H1 (cell line): ENCODE results near the gene POLN. TPM values are rescaled to one million over a fixed set of nuclear protein-coding genes. Genes with fewer than 3 reads are reported as not detected.

Experiments
- CTCF ChIA-PET: fragments of 300-600 bp; sonication (Branson Sonifier 250); formaldehyde crosslinking; loops from one replicate; lab custom pipeline; 2021; ENCODE audit not compliant: partially characterized antibody; lab: Charles Lee
- POLR2A ChIA-PET: fragments of 300-600 bp; sonication (Branson Sonifier 250); formaldehyde crosslinking; loops from one replicate; lab custom pipeline; 2021; ENCODE audit warnings: inconsistent platforms; ENCODE audit not compliant: partially characterized antibody; lab: Charles Lee
- DNase-seq, 2 experiments: peaks; one replicate each; pipeline versions ENCODE4 v3.0.0 to v3.0.0-alpha.2; 2010 to 2022; ENCODE audit warnings: low spot score in 2 of 2, low read depth in 1 of 2, mixed read lengths in 1 of 2
- FAIRE-seq: peaks from 2 replicates; lab custom pipeline; 2011; peaks lifted over from hg19 to GRCh38; lab: Jason Lieb, UNC
- H2AFZ ChIP-seq: 2 replicates; pipeline ENCODE4 v1.8.1; 2012; ENCODE audit warnings: low read length, inconsistent platforms
- H2AK5ac ChIP-seq: 2 replicates; pipeline ENCODE4 v1.6.1; 2013; ENCODE audit warnings: low read depth, low read length
- H2BK120ac ChIP-seq: replicated peaks from 2 replicates; pipeline ENCODE3; 2013; ENCODE audit warnings: low read depth, low read length, inconsistent platforms
- H2BK12ac ChIP-seq: 2 replicates; pipeline ENCODE4 v1.6.1; 2013; ENCODE audit warnings: low read depth, low read length
- H2BK15ac ChIP-seq: 2 replicates; pipeline ENCODE4 v1.6.1; 2013; ENCODE audit warnings: low read length
- H2BK20ac ChIP-seq: 2 replicates; pipeline ENCODE4 v1.6.1; 2013; ENCODE audit warnings: low read length
- H2BK5ac ChIP-seq: 2 replicates; pipeline ENCODE4 v1.6.1; 2013; ENCODE audit warnings: low read depth, low read length
- H3K14ac ChIP-seq: 2 replicates; pipeline ENCODE4 v1.6.1; 2013; ENCODE audit warnings: inconsistent platforms; ENCODE audit not compliant: insufficient read length
- H3K18ac ChIP-seq: 2 replicates; pipeline ENCODE4 v1.6.1; 2013; ENCODE audit warnings: low read length; ENCODE audit errors: extremely low read depth
- H3K23ac ChIP-seq: 2 replicates; pipeline ENCODE4 v1.6.1; 2013; ENCODE audit warnings: inconsistent platforms; ENCODE audit not compliant: insufficient read length
- H3K23me2 ChIP-seq: 2 replicates; pipeline ENCODE4 v1.6.1; 2013; ENCODE audit warnings: low read depth, low read length
- H3K27ac ChIP-seq: 2 replicates; pipeline ENCODE4 v1.6.1; 2011; ENCODE audit warnings: low read depth, low read length, inconsistent platforms
- H3K27me3 ChIP-seq, 4 experiments: replicated peaks in 1 of 4; 1 replicate in 1 of 4; 2 replicates in 3 of 4; pipeline versions ENCODE4 v1.6.1 to v1.8.1; 2011 to 2013; ENCODE audit warnings: low read length in 3 of 4, mild to moderate bottlenecking in 3 of 4, inconsistent platforms in 2 of 4, mixed read lengths in 2 of 4, moderate library complexity in 1 of 4; ENCODE audit not compliant: control insufficient read depth in 3 of 4, insufficient read depth in 3 of 4; ENCODE audit errors: extremely low read depth in 1 of 4
- H3K36me3 ChIP-seq, 4 experiments: 2 replicates each; pipeline versions ENCODE4 v1.6.1 to v1.8.1; 2011 to 2013; ENCODE audit warnings: mild to moderate bottlenecking in 4 of 4, low read length in 3 of 4, moderate library complexity in 2 of 4, control low read depth in 1 of 4, inconsistent platforms in 1 of 4; ENCODE audit not compliant: insufficient read depth in 4 of 4, control insufficient read depth in 2 of 4
- H3K4ac ChIP-seq: replicated peaks from 2 replicates; pipeline ENCODE3; 2013; ENCODE audit warnings: low read length, low read depth, mixed read lengths, inconsistent platforms; ENCODE audit not compliant: insufficient read length
- H3K4me1 ChIP-seq, 4 experiments: replicated peaks in 1 of 4; 1 replicate in 1 of 4; 2 replicates in 3 of 4; pipeline versions ENCODE4 v1.6.1 to v1.8.1; 2011 to 2013; ENCODE audit warnings: low read length in 3 of 4, inconsistent platforms in 2 of 4, mixed read lengths in 1 of 4; ENCODE audit not compliant: insufficient read depth in 4 of 4, control insufficient read depth in 3 of 4
- H3K4me2 ChIP-seq, 2 experiments: 2 replicates each; pipeline versions ENCODE4 v1.6.1 to v1.8.1; 2011 to 2013; ENCODE audit warnings: low read depth in 2 of 2, low read length in 2 of 2, control low read depth in 1 of 2, inconsistent platforms in 1 of 2, mild to moderate bottlenecking in 1 of 2; ENCODE audit not compliant: insufficient read depth in 1 of 2
- H3K4me3 ChIP-seq, 4 experiments: fragments of 200-600, 300-600 bp in 1 of 4; sonication (generic), shearing (Covaris generic), sonication (Bioruptor Twin) in 1 of 4; 2 replicates each; pipeline versions ENCODE4 v1.5.1 to v1.8.1; 2011 to 2016; ENCODE audit warnings: low read length in 4 of 4, low read depth in 3 of 4, control low read depth in 2 of 4, inconsistent platforms in 2 of 4, mild to moderate bottlenecking in 2 of 4, mixed read lengths in 1 of 4, moderate library complexity in 1 of 4; ENCODE audit not compliant: insufficient read depth in 2 of 4; ENCODE audit errors: extremely low read depth in 1 of 4
- H3K56ac ChIP-seq: replicated peaks from 2 replicates; pipeline ENCODE3; 2013; ENCODE audit warnings: low read depth, mild to moderate bottlenecking, mixed read lengths, low read length, inconsistent platforms; ENCODE audit not compliant: insufficient read length
- H3K79me1 ChIP-seq: 2 replicates; pipeline ENCODE4 v1.6.1; 2013; ENCODE audit warnings: low read depth, low read length, control low read depth
- H3K79me2 ChIP-seq, 2 experiments: 2 replicates each; pipeline versions ENCODE4 v1.6.1 to v1.8.1; 2012 to 2013; ENCODE audit warnings: low read length in 2 of 2, mild to moderate bottlenecking in 2 of 2, inconsistent platforms in 1 of 2; ENCODE audit not compliant: insufficient read depth in 2 of 2, control insufficient read depth in 1 of 2
- H3K9ac ChIP-seq, 4 experiments: replicated peaks in 1 of 4; 1 replicate in 1 of 4; 2 replicates in 3 of 4; pipeline versions ENCODE4 v1.6.1 to v1.8.1; 2011 to 2013; ENCODE audit warnings: low read depth in 3 of 4, low read length in 3 of 4, control low read depth in 2 of 4, mild to moderate bottlenecking in 2 of 4, moderate library complexity in 2 of 4, inconsistent platforms in 1 of 4; ENCODE audit errors: extremely low read depth in 1 of 4
- H3K9me3 ChIP-seq, 2 experiments: 2 replicates each; pipeline versions ENCODE4 v1.6.1 to v1.8.1; 2012 to 2013; ENCODE audit warnings: mild to moderate bottlenecking in 2 of 2, moderate library complexity in 2 of 2, control low read depth in 1 of 2, inconsistent platforms in 1 of 2, low read depth in 1 of 2, low read length in 1 of 2, mixed read lengths in 1 of 2; ENCODE audit not compliant: insufficient read depth in 2 of 2
- H4K20me1 ChIP-seq, 2 experiments: replicated peaks in 1 of 2; 2 replicates each; pipeline versions ENCODE3 to v1.8.1; 2011 to 2013; ENCODE audit warnings: inconsistent platforms in 2 of 2, low read length in 2 of 2, mild to moderate bottlenecking in 1 of 2; ENCODE audit not compliant: insufficient read depth in 2 of 2, control insufficient read depth in 1 of 2
- H4K5ac ChIP-seq: 2 replicates; pipeline ENCODE4 v1.6.1; 2013; ENCODE audit warnings: low read length, low read depth, mixed read lengths, inconsistent platforms; ENCODE audit not compliant: insufficient read length
- H4K8ac ChIP-seq: 2 replicates; pipeline ENCODE4 v1.8.0; 2013; ENCODE audit warnings: mild to moderate bottlenecking, moderate library complexity, low read length, inconsistent platforms; ENCODE audit not compliant: insufficient read depth; ENCODE audit errors: extremely low read depth
- H4K91ac ChIP-seq: replicated peaks from 2 replicates; pipeline ENCODE3; 2013; ENCODE audit warnings: low read length, mixed read lengths, inconsistent platforms; ENCODE audit not compliant: insufficient read length
- CBX8 ChIP-seq: fragments of 300-800, 300-1000 bp; sonication (generic); IDR thresholded peaks from 2 replicates; pipeline ENCODE4 v1.7.1; 2016; ENCODE audit warnings: low read depth, low read length, borderline replicate concordance
- CREB1 ChIP-seq: IDR thresholded peaks from 2 replicates; pipeline ENCODE4 v1.6.1; 2012; ENCODE audit warnings: inconsistent platforms
- FOSL1 ChIP-seq: IDR thresholded peaks from 2 replicates; pipeline ENCODE4 v1.6.1; 2011; ENCODE audit warnings: mild to moderate bottlenecking, low read depth, low read length, moderate library complexity; ENCODE audit not compliant: insufficient read depth
- GTF2F1 ChIP-seq: IDR thresholded peaks from 2 replicates; pipeline ENCODE4 v1.6.1; 2012; ENCODE audit warnings: low read depth, low read length, improper control_type of control experiment, borderline replicate concordance
- JUND ChIP-seq: IDR thresholded peaks from 2 replicates; pipeline ENCODE4 v1.6.1; 2011; ENCODE audit warnings: mild to moderate bottlenecking, improper control_type of control experiment, low read length
- MAFK ChIP-seq: IDR thresholded peaks from 2 replicates; pipeline ENCODE4 v1.6.1; 2012; ENCODE audit warnings: low read depth, mild to moderate bottlenecking, improper control_type of control experiment, low read length
- RNF2 ChIP-seq: fragments of 200-900, 300-1000 bp; sonication (generic); IDR thresholded peaks from 2 replicates; pipeline ENCODE4 v1.7.1; 2016; ENCODE audit warnings: borderline replicate concordance, low read depth, mild to moderate bottlenecking, antibody characterized with exemption, low read length; ENCODE audit not compliant: poor library complexity, severe bottlenecking; ENCODE audit errors: missing control alignments
- SP2 ChIP-seq: IDR thresholded peaks from 2 replicates; pipeline ENCODE4 v1.6.1; 2012; ENCODE audit warnings: mild to moderate bottlenecking, low read length, inconsistent platforms
- TCF12 ChIP-seq: IDR thresholded peaks from 2 replicates; pipeline ENCODE4 v1.6.1; 2011; ENCODE audit warnings: low read depth, mild to moderate bottlenecking, low read length
- ZNF274 ChIP-seq: IDR thresholded peaks from 2 replicates; pipeline ENCODE4 v1.7.0; 2012; ENCODE audit warnings: low read length, borderline replicate concordance; ENCODE audit errors: extremely low read depth
- WGBS, 2 experiments: shearing (Covaris generic) in 1 of 2; methylation state at CpG; one replicate each; pipeline versions ENCODE4 v1.1.6 to v1.1.7; 2013 to 2015; ENCODE audit warnings: low lambda C conversion rate in 2 of 2, mixed read lengths in 2 of 2, inconsistent platforms in 1 of 2, low coverage in 1 of 2, missing lambda C conversion rate in 1 of 2; ENCODE audit not compliant: insufficient replicate concordance in 2 of 2, insufficient coverage in 1 of 2, insufficient read length in 1 of 2; ENCODE audit errors: extremely low coverage in 1 of 2, missing lambda C conversion rate in 1 of 2; 5-methylcytosine and 5-hydroxymethylcytosine counted together
- polyA plus RNA-seq, 7 experiments: library from polyadenylated mRNA; depleted of rRNA in 3 of 7; stranded (reverse) in 5 of 7; unstranded in 2 of 7; fragments of >200 nt in 5 of 7; fragments of 200-250 nt in 2 of 7; gene quantifications; 1 replicate in 5 of 7; 2 replicates in 1 of 7; 4 replicates in 1 of 7; pipeline versions ENCODE4 v1.2.1 to v1.2.3, GENCODE V29; 2011 to 2013; ENCODE audit warnings: missing spikeins in 2 of 7, mixed read lengths in 2 of 7
- total RNA-seq: library from RNA; stranded (reverse); fragmentation: NEBNext Ultra II Directional; extraction: Animal tissue kit (Norgen Biotek cat#: 25700); gene quantifications from 2 replicates; pipeline ENCODE4 v1.2.1, GENCODE V29; 2021

POLN gene
- total and polyA plus RNA-seq, 2 of the 8 experiments (the other 6 are each of a cell fraction or from before 2014, with no cell fraction given) = 0.98 to 1.5 TPM

DNA sequence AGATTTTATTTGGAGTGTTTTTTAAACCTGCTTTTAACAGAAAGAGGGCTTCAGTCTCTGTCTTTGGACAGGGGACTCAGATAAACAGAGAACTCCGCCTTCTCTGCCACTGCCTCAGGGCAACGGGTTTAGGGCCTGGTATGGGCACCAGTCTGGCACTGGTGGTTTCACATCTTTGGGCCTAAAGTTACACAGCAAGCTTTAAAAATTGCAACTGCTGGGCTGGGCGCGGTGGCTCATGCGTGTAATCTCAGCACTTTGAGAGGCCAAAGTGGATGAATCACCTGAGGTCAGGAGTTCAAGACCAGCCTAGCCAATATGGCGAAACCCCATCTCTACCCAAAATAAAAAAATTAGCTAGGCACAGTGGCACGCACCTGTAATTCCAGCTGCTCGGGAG, 193.1 kb downstream of the POLN start:
- H3K79me1 ChIP-seq = no peaks in the 10 kb centered on the region
- H3K27me3 ChIP-seq = peaks cover 0 to 10% (median 5%) of the 10 kb centered on the region in 4 experiments; a peak in 4 of 7 replicates
- DNase-seq = peak in 1 of 2 experiments; percentile 16
- CTCF ChIA-PET = no interaction called here
- no peak overlapping the region for H3K9ac ChIP-seq
- H3K4me3 ChIP-seq = no peak overlapping the region
- H3K18ac ChIP-seq = no peak overlapping the region
- peaks cover 0 to 5% of the 10 kb centered on the region in 2 experiments for H4K20me1 ChIP-seq
- H3K4me1 ChIP-seq = peaks cover 0 to 5% (median 4%) of the 10 kb centered on the region in 4 experiments; a peak in 5 of 7 replicates
- no peak overlapping the region for H2AK5ac ChIP-seq
- H2AFZ ChIP-seq = no peak overlapping the region
- no peak overlapping the region for H4K91ac ChIP-seq
- no peak overlapping the region for H4K5ac ChIP-seq
- no peak overlapping the region for H2BK20ac ChIP-seq
- FAIRE-seq = no peak
- no peak overlapping the region for H2BK15ac ChIP-seq
- no peak overlapping the region for H3K27ac ChIP-seq
- H3K79me2 ChIP-seq = no peaks in the 10 kb centered on the region
- no peak overlapping the region for H3K4me2 ChIP-seq
- H3K14ac ChIP-seq = no peak overlapping the region
- H3K56ac ChIP-seq = no peak overlapping the region
- POLR2A ChIA-PET = no interaction called here
- WGBS, 2 experiments = 95% methylated on average over 8 of the region's 8 CpGs; no CpG with 5 or more reads in 1 of the 2 experiments
- no peak overlapping the region for H2BK12ac ChIP-seq
- H3K23me2 ChIP-seq = no peaks in the 10 kb centered on the region; the same call in 1 of the 2 replicates
- H4K8ac ChIP-seq = no peak overlapping the region
- H3K4ac ChIP-seq = no peak overlapping the region
- no peak overlapping the region for H2BK5ac ChIP-seq
- H2BK120ac ChIP-seq = no peak overlapping the region
- peaks cover 0 to 8% of the 10 kb centered on the region in 2 experiments; a peak in 1 of 4 replicates for H3K9me3 ChIP-seq
- no peak overlapping the region for H3K23ac ChIP-seq
- H3K36me3 ChIP-seq = no peaks in the 10 kb centered on the region
- TF ChIP-seq ZNF274 (no peak), RNF2 (no peak), TCF12 (no peak), FOSL1 (no peak), CREB1 (no peak), SP2 (no peak), JUND (no peak), MAFK (no peak), GTF2F1 (no peak), CBX8 (no peak)
